ENCODE measurements around the gene ANOS1. TPM values are rescaled to one million over a fixed set of nuclear protein-coding genes. Genes with fewer than 3 reads are reported as not detected.

The ANOS1 gene
- total and polyA plus RNA-seq, 2 of the 8 experiments (the other 6 are each of a cell fraction or from before 2014, with no cell fraction given), result 34.4 to 59.0 TPM

DNA sequence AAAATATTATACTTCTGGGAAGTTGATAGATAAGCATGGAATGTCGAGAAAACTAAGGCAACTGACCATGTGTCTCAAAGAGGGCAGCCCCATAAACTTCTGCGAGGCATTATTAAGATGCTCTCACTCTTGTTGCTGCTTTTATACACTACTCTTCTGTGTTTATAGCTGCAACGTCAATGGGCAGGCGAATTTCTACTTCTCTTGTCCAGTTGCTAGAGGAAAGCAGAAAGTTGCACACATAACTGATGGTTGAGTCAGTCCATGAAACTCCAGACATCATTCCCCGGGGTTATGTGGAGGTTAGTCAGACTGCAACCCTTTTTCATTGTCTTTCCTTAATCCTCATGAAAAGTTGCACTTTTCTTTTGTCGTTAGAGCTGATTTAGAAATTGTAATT, 227.5 kb downstream of the ANOS1 start:
- Histone ChIP-seq H2BK15ac (ENCODE audit: low read length) (no peak overlapping the region), H4K8ac (ENCODE audit: extremely low read depth, insufficient read depth, low read length) (no peak overlapping the region), H2BK5ac (ENCODE audit: low read depth, low read length) (no peak overlapping the region), H3K56ac (replicated peaks; ENCODE audit: insufficient read length, low read depth, low read length) (no peak overlapping the region), H2BK12ac (ENCODE audit: low read depth, low read length) (no peak overlapping the region), H2AFZ (ENCODE audit: low read length) (no peak overlapping the region), H3K27ac (ENCODE audit: low read depth, low read length) (no peak overlapping the region), H4K20me1 (replicated peaks in 1 of 2; ENCODE audit: control insufficient read depth in 1 of 2, insufficient read depth in 2 of 2, low read length in 2 of 2) (no peaks in the 10 kb centered on the region), H3K79me1 (ENCODE audit: low read depth, low read length) (no peaks in the 10 kb centered on the region), H3K4me1 (replicated peaks in 1 of 4; ENCODE audit: control insufficient read depth in 3 of 4, insufficient read depth in 4 of 4, low read length in 3 of 4) (no peaks in the 10 kb centered on the region), H4K91ac (replicated peaks; ENCODE audit: insufficient read length, low read length) (no peak overlapping the region), H3K4ac (replicated peaks; ENCODE audit: insufficient read length, low read depth, low read length) (no peak overlapping the region), H3K4me2 (ENCODE audit: insufficient read depth in 1 of 2, low read depth in 2 of 2, low read length in 2 of 2) (no peak overlapping the region), H4K5ac (ENCODE audit: insufficient read length, low read depth, low read length) (no peak overlapping the region), H3K36me3 (ENCODE audit: control insufficient read depth in 2 of 4, insufficient read depth in 4 of 4, low read length in 3 of 4) (no peaks in the 10 kb centered on the region), H3K14ac (ENCODE audit: insufficient read length) (no peak overlapping the region), H3K9ac (replicated peaks in 1 of 4; ENCODE audit: extremely low read depth in 1 of 4, low read depth in 3 of 4, low read length in 3 of 4) (no peak overlapping the region), H2BK20ac (ENCODE audit: low read length) (no peak overlapping the region), H3K9me3 (ENCODE audit: insufficient read depth in 2 of 2, low read depth in 1 of 2, low read length in 1 of 2) (no peaks in the 10 kb centered on the region), H3K4me3 (ENCODE audit: extremely low read depth in 1 of 4, insufficient read depth in 2 of 4, low read depth in 3 of 4, low read length in 4 of 4) (no peak overlapping the region), H2AK5ac (ENCODE audit: low read depth, low read length) (no peak overlapping the region), H3K23me2 (ENCODE audit: low read depth, low read length) (no peaks in the 10 kb centered on the region), H3K18ac (ENCODE audit: extremely low read depth, low read length) (no peak overlapping the region), H2BK120ac (replicated peaks; ENCODE audit: low read depth, low read length) (no peak overlapping the region), H3K23ac (ENCODE audit: insufficient read length) (no peak overlapping the region), H3K27me3 (replicated peaks in 1 of 4; ENCODE audit: control insufficient read depth in 3 of 4, extremely low read depth in 1 of 4, insufficient read depth in 3 of 4, low read length in 3 of 4) (no peaks in the 10 kb centered on the region), H3K79me2 (ENCODE audit: control insufficient read depth in 1 of 2, insufficient read depth in 2 of 2, low read length in 2 of 2) (no peaks in the 10 kb centered on the region)
- FAIRE-seq (no peak), DNase-seq (ENCODE audit: low read depth in 1 of 2, low spot score in 2 of 2) (no peak)
- ChIA-PET CTCF (ENCODE audit: partially characterized antibody) (no interaction called here), POLR2A (ENCODE audit: partially characterized antibody) (no interaction called here)
- 83% methylated on average over 6 of the region's 6 CpGs; no CpG with 5 or more reads in 1 of the 2 experiments for WGBS, 2 experiments (ENCODE audit: extremely low coverage in 1 of 2, insufficient coverage in 1 of 2, insufficient read length in 1 of 2, insufficient replicate concordance in 2 of 2, low coverage in 1 of 2, low lambda C conversion rate in 2 of 2, missing lambda C conversion rate in 1 of 2)
- no peak for TF ChIP-seq SIX5 (IDR thresholded peaks at IDR 0.05; ENCODE audit: low read depth, low read length)
- TF ChIP-seq KDM1A (IDR thresholded peaks at IDR 0.05; ENCODE audit: borderline replicate concordance, low read length), result no peak
